Mesenchymal stem cell (in vitro differentiated cells and primary cell): ENCODE data around the gene ALPK3.

Experiments
- DNase-seq: peaks from one replicate; pipeline ENCODE4 v3.0.0-alpha.2; 2013
- H2AFZ ChIP-seq: one replicate; pipeline ENCODE4 v1.6.1; 2013; ENCODE audit warnings: low read depth, mild to moderate bottlenecking, control low read depth, inconsistent platforms, low read length, moderate library complexity
- H2AK5ac ChIP-seq: 2 replicates; pipeline ENCODE4 v1.6.1; 2013; ENCODE audit warnings: low read length, moderate library complexity, mild to moderate bottlenecking, inconsistent platforms; ENCODE audit not compliant: severe bottlenecking
- H2BK120ac ChIP-seq: one replicate; pipeline ENCODE4 v1.6.1; 2013; ENCODE audit warnings: low read depth, mild to moderate bottlenecking, inconsistent platforms, low read length, moderate library complexity
- H2BK12ac ChIP-seq, 2 experiments: one replicate each; pipeline ENCODE4 v1.6.1; 2013; ENCODE audit warnings: inconsistent platforms in 2 of 2, low read length in 2 of 2, mild to moderate bottlenecking in 2 of 2, moderate library complexity in 2 of 2, control low read depth in 1 of 2
- H2BK15ac ChIP-seq: one replicate; pipeline ENCODE4 v1.6.1; 2013; ENCODE audit warnings: mild to moderate bottlenecking, low read depth, inconsistent platforms; ENCODE audit not compliant: poor library complexity, severe bottlenecking
- H2BK5ac ChIP-seq: 2 replicates; pipeline ENCODE4 v1.6.1; 2013; ENCODE audit warnings: low read depth, mild to moderate bottlenecking, low read length, control low read depth, inconsistent platforms; ENCODE audit not compliant: poor library complexity, severe bottlenecking
- H3K14ac ChIP-seq, 2 experiments: one replicate each; pipeline ENCODE4 v1.6.1; 2013; ENCODE audit warnings: inconsistent platforms in 2 of 2, low read length in 2 of 2, control low read depth in 1 of 2, mild to moderate bottlenecking in 1 of 2, moderate library complexity in 1 of 2
- H3K18ac ChIP-seq, 2 experiments: one replicate each; pipeline ENCODE4 v1.6.1; 2013; ENCODE audit warnings: inconsistent platforms in 2 of 2, low read length in 2 of 2, control low read depth in 1 of 2, low read depth in 1 of 2, mild to moderate bottlenecking in 1 of 2
- H3K23ac ChIP-seq, 2 experiments: one replicate each; pipeline ENCODE4 v1.6.1; 2013; ENCODE audit warnings: inconsistent platforms in 2 of 2, low read length in 2 of 2, mild to moderate bottlenecking in 2 of 2, moderate library complexity in 2 of 2, control low read depth in 1 of 2
- H3K27ac ChIP-seq: 2 replicates; pipeline ENCODE4 v1.5.1; 2013; ENCODE audit warnings: mild to moderate bottlenecking, moderate library complexity, low read length, control low read depth, inconsistent platforms; ENCODE audit not compliant: poor library complexity, severe bottlenecking
- H3K27me3 ChIP-seq, 2 experiments: 2 replicates each; pipeline versions ENCODE4 v1.6.1 to v1.7.0; 2013; ENCODE audit warnings: low read length in 2 of 2, mild to moderate bottlenecking in 2 of 2, moderate library complexity in 2 of 2, control low read depth in 1 of 2, inconsistent platforms in 1 of 2; ENCODE audit not compliant: control insufficient read depth in 1 of 2, insufficient read depth in 1 of 2
- H3K36me3 ChIP-seq, 2 experiments: 2 replicates each; pipeline versions ENCODE4 v1.6.1 to v1.7.0; 2013; ENCODE audit warnings: low read length in 2 of 2, control low read depth in 1 of 2, inconsistent platforms in 1 of 2, low read depth in 1 of 2, mild to moderate bottlenecking in 1 of 2; ENCODE audit not compliant: insufficient read depth in 2 of 2, control insufficient read depth in 1 of 2
- H3K4ac ChIP-seq, 2 experiments: one replicate each; pipeline ENCODE4 v1.6.1; 2013; ENCODE audit warnings: inconsistent platforms in 2 of 2, low read length in 2 of 2, mild to moderate bottlenecking in 2 of 2, moderate library complexity in 2 of 2, control low read depth in 1 of 2, low read depth in 1 of 2
- H3K4me1 ChIP-seq: 2 replicates; pipeline ENCODE4 v1.6.1; 2013; ENCODE audit warnings: low read depth, low read length, control low read depth; ENCODE audit not compliant: control insufficient read depth, insufficient read depth
- H3K4me2 ChIP-seq: 2 replicates; pipeline ENCODE4 v1.6.1; 2013; ENCODE audit warnings: low read length, mild to moderate bottlenecking, inconsistent platforms; ENCODE audit not compliant: poor library complexity, severe bottlenecking
- H3K4me3 ChIP-seq, 2 experiments: 2 replicates each; pipeline versions ENCODE4 v1.5.1 to v1.7.0; 2013; ENCODE audit warnings: low read length in 2 of 2, mild to moderate bottlenecking in 2 of 2, control low read depth in 1 of 2, low read depth in 1 of 2; ENCODE audit not compliant: insufficient read depth in 1 of 2
- H3K79me1 ChIP-seq: replicated peaks from 2 replicates; pipeline ENCODE4 v1.6.1; 2013; ENCODE audit warnings: mild to moderate bottlenecking, control low read depth, low read length, inconsistent platforms; ENCODE audit not compliant: poor library complexity, severe bottlenecking
- H3K9ac ChIP-seq: 2 replicates; pipeline ENCODE4 v1.7.0; 2013; ENCODE audit warnings: mild to moderate bottlenecking, low read length, moderate library complexity
- H3K9me3 ChIP-seq: 2 replicates; pipeline ENCODE4 v1.7.0; 2013; ENCODE audit warnings: mild to moderate bottlenecking, low read length; ENCODE audit not compliant: control insufficient read depth
- H4K8ac ChIP-seq: one replicate; pipeline ENCODE4 v1.6.1; 2013; ENCODE audit warnings: inconsistent platforms, mild to moderate bottlenecking, low read length, moderate library complexity
- H4K91ac ChIP-seq: one replicate; pipeline ENCODE4 v1.6.1; 2013; ENCODE audit warnings: mild to moderate bottlenecking, low read length, inconsistent platforms
- WGBS: methylation state at CpG from one replicate; pipeline ENCODE4 v1.1.7; 2013; ENCODE audit warnings: mixed read lengths; 5-methylcytosine and 5-hydroxymethylcytosine counted together

The ALPK3 gene

GRCh38 chr15:84793431-84794161 lies 23.6 kb upstream of the ALPK3 start:
- H2BK15ac ChIP-seq, result no peak overlapping the region
- no peak for DNase-seq
- H3K36me3 ChIP-seq, result peaks cover 26 to 62% of the 10 kb centered on the region in 2 experiments
- H2AFZ ChIP-seq, result no peak overlapping the region
- no peaks in the 10 kb centered on the region for H3K9me3 ChIP-seq
- WGBS, result 98% methylated on average over 4 of the region's 7 CpGs
- H4K8ac ChIP-seq, result no peak overlapping the region
- H3K4ac ChIP-seq, result no peak overlapping the region
- no peak overlapping the region for H3K4me2 ChIP-seq
- no peaks in the 10 kb centered on the region for H3K27me3 ChIP-seq
- H3K18ac ChIP-seq, result no peak overlapping the region
- no peak overlapping the region for H4K91ac ChIP-seq
- no peak overlapping the region for H2BK5ac ChIP-seq
- H2BK120ac ChIP-seq, result no peak overlapping the region
- peaks cover 34% of the 10 kb centered on the region for H3K79me1 ChIP-seq
- no peak overlapping the region for H3K23ac ChIP-seq
- H3K4me3 ChIP-seq, result no peak overlapping the region
- no peak overlapping the region for H2BK12ac ChIP-seq
- H3K9ac ChIP-seq, result no peak overlapping the region
- no peak overlapping the region for H3K27ac ChIP-seq
- no peak overlapping the region for H2AK5ac ChIP-seq
- H3K4me1 ChIP-seq, result peaks cover 9% of the 10 kb centered on the region
- H3K14ac ChIP-seq, result no peak overlapping the region

- Histone ChIP-seq H3K27ac (no peak overlapping the region), H4K91ac (no peak overlapping the region), H3K9me3 (no peaks in the 10 kb centered on the region), H3K4ac (no peak overlapping the region), H3K4me2 (no peak overlapping the region), H2BK5ac (no peak overlapping the region), H3K36me3 (peaks cover 28 to 67% of the 10 kb centered on the region in 2 experiments), H3K23ac (no peak overlapping the region), H3K79me1 (peaks cover 36% of the 10 kb centered on the region), H2BK120ac (no peak overlapping the region), H3K4me3 (no peak overlapping the region), H3K27me3 (no peaks in the 10 kb centered on the region), H2BK15ac (no peak overlapping the region), H2AFZ (no peak overlapping the region), H2BK12ac (no peak overlapping the region), H3K4me1 (peaks cover 9% of the 10 kb centered on the region), H3K18ac (no peak overlapping the region), H4K8ac (no peak overlapping the region), H2AK5ac (no peak overlapping the region), H3K14ac (no peak overlapping the region), H3K9ac (no peak overlapping the region)
- 89% methylated on average over 3 of the region's 4 CpGs for WGBS
- no peak for DNase-seq
Measured at GRCh38 chr15:84794162-84794547, 23.0 kb upstream of the ALPK3 start.

GRCh38 chr15:84795186-84795585 lies 22.0 kb upstream of the ALPK3 start:
- Histone ChIP-seq H2BK12ac (no peak overlapping the region), H2BK120ac (no peak overlapping the region), H3K14ac (no peak overlapping the region), H3K4me1 (peaks cover 9% of the 10 kb centered on the region), H2BK5ac (no peak overlapping the region), H3K4ac (no peak overlapping the region), H4K91ac (no peak overlapping the region), H3K23ac (no peak overlapping the region), H2AK5ac (no peak overlapping the region), H3K27ac (no peak overlapping the region), H3K4me2 (no peak overlapping the region), H2BK15ac (no peak overlapping the region), H4K8ac (no peak overlapping the region), H2AFZ (no peak overlapping the region), H3K18ac (no peak overlapping the region), H3K27me3 (no peaks in the 10 kb centered on the region), H3K9ac (no peak overlapping the region), H3K36me3 (peaks cover 38 to 76% of the 10 kb centered on the region in 2 experiments), H3K9me3 (no peaks in the 10 kb centered on the region), H3K4me3 (no peak overlapping the region), H3K79me1 (peaks cover 42% of the 10 kb centered on the region)
- 100% methylated on average over 3 of the region's 3 CpGs for WGBS
- peak; percentile 10 for DNase-seq

GRCh38 chr15:84797212-84797611 lies 19.9 kb upstream of the ALPK3 start:
- Histone ChIP-seq H2AFZ (no peak overlapping the region), H3K23ac (no peak overlapping the region), H2BK120ac (no peak overlapping the region), H3K14ac (no peak overlapping the region), H4K8ac (no peak overlapping the region), H3K4me3 (no peak overlapping the region), H3K9me3 (no peaks in the 10 kb centered on the region), H4K91ac (no peak overlapping the region), H2BK12ac (no peak overlapping the region), H3K27ac (peak overlapping the region; percentile 17), H2BK5ac (no peak overlapping the region), H2AK5ac (no peak overlapping the region), H3K79me1 (peaks cover 33% of the 10 kb centered on the region), H3K4ac (no peak overlapping the region), H3K4me1 (peaks cover 9% of the 10 kb centered on the region), H3K4me2 (no peak overlapping the region), H3K36me3 (peaks cover 52 to 74% of the 10 kb centered on the region in 2 experiments), H3K27me3 (no peaks in the 10 kb centered on the region), H3K18ac (no peak overlapping the region), H2BK15ac (no peak overlapping the region), H3K9ac (peak overlapping the region; percentile 44)
- peak; percentile 65 for DNase-seq
- WGBS, result 93% methylated on average over 1 of the region's 4 CpGs
